ENCODE measurements around the gene STARD4.

DNA sequence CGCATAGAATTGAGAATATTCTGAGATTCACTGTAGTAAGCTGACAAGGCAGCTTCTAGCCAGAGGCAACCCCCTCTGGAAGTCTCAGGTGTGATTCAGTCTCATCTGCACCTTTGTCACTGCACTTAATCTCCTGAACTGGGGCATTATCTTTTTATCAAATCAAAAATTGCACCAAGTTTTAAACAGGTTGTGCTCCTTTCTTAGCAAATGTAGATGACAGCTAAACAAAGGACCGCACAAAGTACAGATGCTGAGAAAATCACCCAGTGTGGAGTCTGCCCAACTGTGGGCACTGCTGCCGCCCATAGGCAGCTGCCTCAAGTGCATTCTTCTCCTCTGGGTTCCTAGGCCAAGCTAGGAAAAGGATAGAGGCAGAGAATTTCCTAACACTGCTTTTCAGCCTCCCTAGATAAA, 51.1 kb downstream of the STARD4 start:
- TF ChIP-seq, protein P1, sequence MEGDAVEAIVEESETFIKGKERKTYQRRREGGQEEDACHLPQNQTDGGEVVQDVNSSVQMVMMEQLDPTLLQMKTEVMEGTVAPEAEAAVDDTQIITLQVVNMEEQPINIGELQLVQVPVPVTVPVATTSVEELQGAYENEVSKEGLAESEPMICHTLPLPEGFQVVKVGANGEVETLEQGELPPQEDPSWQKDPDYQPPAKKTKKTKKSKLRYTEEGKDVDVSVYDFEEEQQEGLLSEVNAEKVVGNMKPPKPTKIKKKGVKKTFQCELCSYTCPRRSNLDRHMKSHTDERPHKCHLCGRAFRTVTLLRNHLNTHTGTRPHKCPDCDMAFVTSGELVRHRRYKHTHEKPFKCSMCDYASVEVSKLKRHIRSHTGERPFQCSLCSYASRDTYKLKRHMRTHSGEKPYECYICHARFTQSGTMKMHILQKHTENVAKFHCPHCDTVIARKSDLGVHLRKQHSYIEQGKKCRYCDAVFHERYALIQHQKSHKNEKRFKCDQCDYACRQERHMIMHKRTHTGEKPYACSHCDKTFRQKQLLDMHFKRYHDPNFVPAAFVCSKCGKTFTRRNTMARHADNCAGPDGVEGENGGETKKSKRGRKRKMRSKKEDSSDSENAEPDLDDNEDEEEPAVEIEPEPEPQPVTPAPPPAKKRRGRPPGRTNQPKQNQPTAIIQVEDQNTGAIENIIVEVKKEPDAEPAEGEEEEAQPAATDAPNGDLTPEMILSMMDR (IDR thresholded peaks at IDR 0.05), result no peak
- TF ChIP-seq POLR2A (IDR thresholded peaks at IDR 0.05), result no peak

Data from testis (tissue), 2 donors.